Testis (tissue), 3 donors: Measurements from ENCODE around the gene LENG1. TPM values are rescaled to one million over a fixed set of nuclear protein-coding genes. Genes with fewer than 3 reads are reported as not detected.

Experiments used
- DNase-seq: peaks from one replicate; pipeline ENCODE4 v3.0.0-alpha.2; 2019
- H3K27ac ChIP-seq, 2 donors: fragments of 200-600 bp; sonication (generic); one replicate each; pipeline ENCODE4 v1.5.1; 2019
- H3K27me3 ChIP-seq: fragments of 200-600 bp; sonication (generic); one replicate; pipeline ENCODE4 v1.5.1; 2019
- H3K36me3 ChIP-seq: fragments of 200-600 bp; sonication (generic); one replicate; pipeline ENCODE4 v1.5.1; 2017; ENCODE audit warnings: low read depth; ENCODE audit errors: missing control alignments
- H3K4me1 ChIP-seq: fragments of 200-600 bp; sonication (generic); one replicate; pipeline ENCODE4 v1.5.1; 2019
- H3K4me3 ChIP-seq, 2 donors: fragments of 200-600 bp; sonication (generic); one replicate each; pipeline ENCODE4 v1.5.1; 2017 to 2019
- H3K9me3 ChIP-seq: fragments of 200-600 bp; sonication (generic); one replicate; pipeline ENCODE4 v1.5.1; 2017
- POLR2A ChIP-seq: fragments of 450-650 bp; IDR thresholded peaks from one replicate; pipeline ENCODE4 v1.6.1; 2017; ENCODE audit warnings: antibody characterized with exemption, mild to moderate bottlenecking, moderate library complexity
- WGBS, 2 donors: methylation state at CpG; one replicate each; pipeline ENCODE4 v1.1.5; 2018; 5-methylcytosine and 5-hydroxymethylcytosine counted together
- intact Hi-C: fragments of 100-400 bp; cut with DNase I; formaldehyde crosslinking; loops from one replicate; pipeline ENCODE4 v1.15.1; 2023; ENCODE audit warnings: low total_unique reads
- polyA plus RNA-seq: library from polyadenylated mRNA; stranded (reverse); fragments of 350-450 nt; fragmentation: Illumina TruSeq; extraction: RNeasy Lipid Tissue Mini Kit (QIAGEN cat#74804); gene quantifications from one replicate; pipeline ENCODE4 v1.2.3, GENCODE V29; 2014; ENCODE audit warnings: low read depth, low replicate concordance; ENCODE audit not compliant: insufficient read depth
- total RNA-seq, 2 donors: library from RNA; depleted of rRNA; stranded (reverse); fragments of >200 nt; gene quantifications; one replicate each; pipeline ENCODE4 v1.2.3, GENCODE V29; 2016
- TF ChIP-seq, protein P1 (sequence below), 3 experiments: fragments of 450-650 bp in 2 of 3; fragments of 200-600 bp in 1 of 3; sonication (generic) in 1 of 3; IDR thresholded peaks; one replicate each; pipeline ENCODE4 v1.5.1; 2016 to 2019; ENCODE audit warnings: antibody characterized with exemption in 3 of 3, mild to moderate bottlenecking in 2 of 3, moderate library complexity in 1 of 3

The LENG1 gene
- total and polyA plus RNA-seq, 3 donors from 2014 or later = 10.2 to 20.6 (median 12.8) TPM

DNA sequence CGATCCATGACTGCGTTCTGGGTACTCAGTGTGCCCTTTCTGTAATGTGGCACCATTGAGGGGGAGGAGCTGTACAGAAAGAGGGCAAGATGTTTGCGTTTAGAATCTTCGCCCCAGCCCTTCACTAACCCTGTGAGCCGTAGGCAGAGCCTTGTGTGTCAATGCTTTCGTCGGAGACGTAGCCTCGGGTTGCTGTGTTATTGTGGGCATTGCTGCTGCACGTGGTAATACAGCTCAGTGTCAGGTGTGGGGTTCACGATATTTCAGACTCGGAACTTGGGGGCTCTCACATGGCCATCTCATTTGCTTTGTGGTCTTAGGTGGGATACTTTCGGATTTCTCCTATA is 47.3 kb upstream of the LENG1 start:
- H3K4me3 ChIP-seq = no peak overlapping the region
- WGBS, 2 donors = 74 to 84% methylated on average over 11 to 13 of the region's 13 CpGs
- peak overlapping the region; percentile 47 to 75 for H3K27ac ChIP-seq
- TF ChIP-seq, protein P1, sequence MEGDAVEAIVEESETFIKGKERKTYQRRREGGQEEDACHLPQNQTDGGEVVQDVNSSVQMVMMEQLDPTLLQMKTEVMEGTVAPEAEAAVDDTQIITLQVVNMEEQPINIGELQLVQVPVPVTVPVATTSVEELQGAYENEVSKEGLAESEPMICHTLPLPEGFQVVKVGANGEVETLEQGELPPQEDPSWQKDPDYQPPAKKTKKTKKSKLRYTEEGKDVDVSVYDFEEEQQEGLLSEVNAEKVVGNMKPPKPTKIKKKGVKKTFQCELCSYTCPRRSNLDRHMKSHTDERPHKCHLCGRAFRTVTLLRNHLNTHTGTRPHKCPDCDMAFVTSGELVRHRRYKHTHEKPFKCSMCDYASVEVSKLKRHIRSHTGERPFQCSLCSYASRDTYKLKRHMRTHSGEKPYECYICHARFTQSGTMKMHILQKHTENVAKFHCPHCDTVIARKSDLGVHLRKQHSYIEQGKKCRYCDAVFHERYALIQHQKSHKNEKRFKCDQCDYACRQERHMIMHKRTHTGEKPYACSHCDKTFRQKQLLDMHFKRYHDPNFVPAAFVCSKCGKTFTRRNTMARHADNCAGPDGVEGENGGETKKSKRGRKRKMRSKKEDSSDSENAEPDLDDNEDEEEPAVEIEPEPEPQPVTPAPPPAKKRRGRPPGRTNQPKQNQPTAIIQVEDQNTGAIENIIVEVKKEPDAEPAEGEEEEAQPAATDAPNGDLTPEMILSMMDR (IDR thresholded peaks at IDR 0.05) = no peak
- no peak for TF ChIP-seq POLR2A
- DNase-seq = no peak
- intact Hi-C loops = no loop called here
- peaks cover 78% of the 10 kb centered on the region for H3K4me1 ChIP-seq
- no peaks in the 10 kb centered on the region for H3K9me3 ChIP-seq
- no peaks in the 10 kb centered on the region for H3K36me3 ChIP-seq
- H3K27me3 ChIP-seq = no peaks in the 10 kb centered on the region

DNA sequence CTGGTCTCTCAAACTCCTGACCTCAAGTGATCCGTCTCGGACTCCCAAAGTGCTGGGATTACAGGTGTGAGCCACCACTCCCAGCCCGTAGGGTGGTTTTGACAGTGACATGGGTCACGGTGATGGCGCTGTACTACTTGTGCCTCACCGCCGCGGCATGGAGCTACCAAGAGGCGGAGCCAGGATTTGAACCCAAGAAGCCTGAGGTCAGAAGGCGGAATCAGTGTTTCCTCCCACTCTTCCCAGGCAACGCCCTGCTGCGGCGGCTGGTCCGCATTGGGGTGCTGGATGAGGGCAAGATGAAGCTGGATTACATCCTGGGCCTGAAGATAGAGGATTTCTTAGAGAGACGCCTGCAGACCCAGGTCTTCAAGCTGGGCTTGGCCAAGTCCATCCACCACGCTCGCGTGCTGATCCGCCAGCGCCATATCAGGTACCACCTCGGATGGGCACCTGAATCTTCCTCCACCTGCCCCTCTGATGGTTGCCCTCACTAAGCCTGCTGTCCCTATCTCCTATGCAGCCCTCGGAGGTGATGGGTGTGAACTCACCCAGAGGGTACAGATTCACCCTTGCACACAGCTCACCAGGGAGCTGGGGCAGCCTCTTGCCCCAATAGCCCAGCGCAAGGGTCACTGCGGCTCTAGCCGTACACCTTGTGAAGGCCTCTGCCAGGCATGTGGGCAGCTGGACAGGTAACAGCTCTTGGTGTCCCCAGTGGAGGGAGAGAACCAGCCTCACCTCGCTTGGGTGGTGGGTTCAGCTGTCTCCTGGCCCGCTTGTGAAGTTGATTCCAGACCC is 46.7 kb upstream of the LENG1 start:
- Histone ChIP-seq H3K27ac (peak overlapping the region; percentile 44 to 75), H3K36me3 (no peaks in the 10 kb centered on the region)

DNA sequence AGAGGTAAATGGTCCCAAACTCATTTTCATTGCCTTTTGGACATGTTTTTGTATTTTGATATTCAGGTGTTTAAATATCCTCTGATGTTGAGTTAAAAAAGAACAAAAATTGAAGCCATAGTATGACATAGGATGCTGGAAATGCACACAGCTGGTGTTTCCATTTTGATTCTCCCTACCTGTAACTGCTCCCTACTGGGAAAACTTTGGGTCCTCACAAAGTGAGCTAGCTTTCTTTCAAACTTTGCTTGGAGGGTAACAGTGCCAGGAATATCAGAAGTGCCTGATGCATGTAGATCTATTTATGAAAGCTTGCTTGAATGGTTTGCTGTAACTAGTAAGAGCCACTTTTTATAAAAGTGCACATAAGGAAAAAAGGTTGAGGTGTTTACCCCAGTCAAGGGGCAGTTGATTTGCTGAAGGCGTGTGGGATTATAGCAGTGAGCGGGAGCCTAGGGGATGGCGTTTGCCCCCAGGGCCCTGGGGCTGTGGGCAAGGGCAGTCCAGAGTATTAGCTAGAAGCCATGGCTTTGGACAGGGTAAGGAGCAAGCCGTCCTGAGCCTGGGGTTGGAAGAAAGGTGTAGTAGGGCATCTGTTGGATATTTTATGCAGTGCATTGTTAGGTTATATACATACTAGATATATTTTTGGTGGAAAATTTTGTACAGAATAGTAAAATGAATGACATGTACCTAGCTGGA is 45.4 kb upstream of the LENG1 start:
- peaks cover 70% of the 10 kb centered on the region for H3K4me1 ChIP-seq
- no peaks in the 10 kb centered on the region for H3K36me3 ChIP-seq
- H3K27me3 ChIP-seq = no peaks in the 10 kb centered on the region
- no peak for DNase-seq
- H3K4me3 ChIP-seq = no peak overlapping the region
- H3K9me3 ChIP-seq = no peaks in the 10 kb centered on the region
- WGBS, 2 donors = 84 to 85% methylated on average over 4 of the region's 4 CpGs
- intact Hi-C loops = no loop called here
- peak overlapping the region in 1 of 2 donors; percentile 7 for H3K27ac ChIP-seq
- TF ChIP-seq, protein P1 (IDR thresholded peaks at IDR 0.05) = no peak
- no peak for TF ChIP-seq POLR2A

More for the DNA sequence above, 46.7 kb upstream of the LENG1 start:
- H3K4me3 ChIP-seq = no peak overlapping the region
- H3K27me3 ChIP-seq = no peaks in the 10 kb centered on the region
- peaks cover 81% of the 10 kb centered on the region for H3K4me1 ChIP-seq
- TF ChIP-seq, protein P1 (IDR thresholded peaks at IDR 0.05) = no peak
- no peak for TF ChIP-seq POLR2A
- DNase-seq = no peak
- intact Hi-C loops = no loop called here
- no peaks in the 10 kb centered on the region for H3K9me3 ChIP-seq
- 90 to 92% methylated on average over 18 to 27 of the region's 27 CpGs for WGBS, 2 donors

DNA sequence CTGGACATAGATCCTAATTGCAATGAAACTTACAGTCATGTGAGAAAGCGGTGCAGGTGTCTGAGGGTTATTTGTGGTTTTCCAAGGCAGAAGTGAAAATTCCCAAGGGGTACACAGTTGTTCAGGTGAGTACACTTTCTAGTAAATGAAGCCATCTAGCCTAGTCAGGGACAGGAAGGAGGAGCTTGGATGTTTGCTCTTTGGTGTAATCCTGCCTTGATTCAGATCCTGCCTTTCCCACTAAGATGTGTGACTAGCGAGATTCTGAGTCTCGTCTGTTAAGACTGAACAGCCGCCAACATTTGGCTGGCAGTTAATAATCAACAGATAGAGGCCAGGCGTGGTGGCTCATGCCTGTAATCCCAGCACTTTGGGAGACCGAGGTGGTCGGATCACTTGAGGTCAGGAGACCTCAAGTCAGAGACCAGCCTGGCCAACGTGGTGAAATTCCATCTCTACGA is 43.7 kb upstream of the LENG1 start:
- TF ChIP-seq POLR2A = no peak
- TF ChIP-seq, protein P1 (IDR thresholded peaks at IDR 0.05) = no peak
- peak overlapping the region in 1 of 2 donors; percentile 25 for H3K27ac ChIP-seq
- no peaks in the 10 kb centered on the region for H3K9me3 ChIP-seq
- intact Hi-C loops = no loop called here
- H3K27me3 ChIP-seq = no peaks in the 10 kb centered on the region
- H3K4me3 ChIP-seq = no peak overlapping the region
- H3K36me3 ChIP-seq = no peaks in the 10 kb centered on the region
- peaks cover 53% of the 10 kb centered on the region for H3K4me1 ChIP-seq
- WGBS, 2 donors = 64 to 71% methylated on average over 9 of the region's 9 CpGs
- DNase-seq = no peak
